Testis (tissue), 2 donors: ENCODE results near the gene ACYP2.

Experiments used
- POLR2A ChIP-seq: fragments of 450-650 bp; IDR thresholded peaks from one replicate; pipeline ENCODE4 v1.6.1; 2017; ENCODE audit warnings: antibody characterized with exemption, mild to moderate bottlenecking, moderate library complexity
- TF ChIP-seq, protein P1 (sequence below), 3 experiments: fragments of 450-650 bp in 2 of 3; fragments of 200-600 bp in 1 of 3; sonication (generic) in 1 of 3; IDR thresholded peaks; one replicate each; pipeline ENCODE4 v1.5.1; 2016 to 2019; ENCODE audit warnings: antibody characterized with exemption in 3 of 3, mild to moderate bottlenecking in 2 of 3, moderate library complexity in 1 of 3

DNA sequence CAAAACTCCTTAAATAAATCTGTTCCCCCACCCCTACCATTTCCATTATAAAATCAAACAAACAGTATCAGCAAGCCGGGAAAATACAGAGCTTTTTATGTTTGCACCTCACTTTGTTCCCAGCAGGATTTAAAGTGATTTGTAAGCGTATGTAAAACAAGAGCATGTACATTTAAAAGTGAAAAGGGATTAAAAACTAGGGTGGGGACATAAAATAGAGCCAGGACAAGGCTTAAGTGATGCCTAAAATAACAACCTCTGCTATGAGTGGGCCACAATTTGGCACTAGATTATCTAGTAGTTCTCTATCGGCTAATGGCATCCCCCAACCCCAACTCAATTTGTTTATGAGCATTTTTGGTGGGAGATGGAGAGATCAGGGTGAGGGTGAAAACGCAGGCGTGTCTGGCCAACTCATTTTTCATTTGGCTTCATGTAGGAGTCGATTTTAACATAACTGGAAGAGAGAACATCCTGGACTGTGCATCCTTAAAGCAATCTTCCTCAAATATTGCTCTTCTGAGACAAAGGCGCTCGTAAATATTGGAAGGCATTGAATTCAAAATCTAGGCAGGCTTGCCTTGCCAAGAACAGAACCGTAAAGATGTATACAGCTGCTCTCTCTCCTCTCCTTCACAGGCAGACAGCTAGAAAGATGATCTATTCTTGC is 175.1 kb downstream of the ACYP2 start:
- TF ChIP-seq, protein P1, sequence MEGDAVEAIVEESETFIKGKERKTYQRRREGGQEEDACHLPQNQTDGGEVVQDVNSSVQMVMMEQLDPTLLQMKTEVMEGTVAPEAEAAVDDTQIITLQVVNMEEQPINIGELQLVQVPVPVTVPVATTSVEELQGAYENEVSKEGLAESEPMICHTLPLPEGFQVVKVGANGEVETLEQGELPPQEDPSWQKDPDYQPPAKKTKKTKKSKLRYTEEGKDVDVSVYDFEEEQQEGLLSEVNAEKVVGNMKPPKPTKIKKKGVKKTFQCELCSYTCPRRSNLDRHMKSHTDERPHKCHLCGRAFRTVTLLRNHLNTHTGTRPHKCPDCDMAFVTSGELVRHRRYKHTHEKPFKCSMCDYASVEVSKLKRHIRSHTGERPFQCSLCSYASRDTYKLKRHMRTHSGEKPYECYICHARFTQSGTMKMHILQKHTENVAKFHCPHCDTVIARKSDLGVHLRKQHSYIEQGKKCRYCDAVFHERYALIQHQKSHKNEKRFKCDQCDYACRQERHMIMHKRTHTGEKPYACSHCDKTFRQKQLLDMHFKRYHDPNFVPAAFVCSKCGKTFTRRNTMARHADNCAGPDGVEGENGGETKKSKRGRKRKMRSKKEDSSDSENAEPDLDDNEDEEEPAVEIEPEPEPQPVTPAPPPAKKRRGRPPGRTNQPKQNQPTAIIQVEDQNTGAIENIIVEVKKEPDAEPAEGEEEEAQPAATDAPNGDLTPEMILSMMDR (IDR thresholded peaks at IDR 0.05): no peak
- TF ChIP-seq POLR2A: no peak
